GM04504 (cell line): ENCODE data around the gene LDHD.
"Not testable (repeated sequence)": the region's sequence is repeated elsewhere in the genome, so short reads cannot be mapped to it uniquely, and the experiment has no call there.

Source experiments
- DNase-seq: peaks from one replicate; pipeline ENCODE4 v3.0.0-alpha.2; 2012; ENCODE audit warnings: low read depth

The LDHD gene

GRCh38 chr16:75116081-75116910 is at the start of gene LDHD:
LDHD (minus strand) TSS chr16:75116780; CDS start chr16:75116720, 60 bp downstream.
- DNase-seq, result no peak

GRCh38 chr16:75160386-75160785 is 43.8 kb upstream of the LDHD start:
- DNase-seq, result no peak

GRCh38 chr16:75152635-75153034 is 36.1 kb upstream of the LDHD start:
- no peak for DNase-seq

GRCh38 chr16:75151798-75152197 is 35.2 kb upstream of the LDHD start:
- DNase-seq, result no peak

- peak; percentile 78 for DNase-seq
Observed at GRCh38 chr16:75148311-75149195, 32.0 kb upstream of the LDHD start, which contains the start of gene ZFP1. ZFP1 (plus strand) TSS chr16:75148524; CDS start chr16:75152952, 4,428 bp downstream.

- DNase-seq, result no peak
Observed at GRCh38 chr16:75147968-75148310, 31.4 kb upstream of the LDHD start.

GRCh38 chr16:75143941-75144340 is 27.4 kb upstream of the LDHD start:
- DNase-seq, result no peak

- no peak for DNase-seq
Observed at GRCh38 chr16:75139498-75139897, 22.9 kb upstream of the LDHD start.

GRCh38 chr16:75138636-75139035 is 22.1 kb upstream of the LDHD start:
- no peak for DNase-seq

- no peak for DNase-seq
Observed at GRCh38 chr16:75138233-75138632, 21.7 kb upstream of the LDHD start.

GRCh38 chr16:75131081-75131480 is 14.5 kb upstream of the LDHD start:
- DNase-seq, result no peak

GRCh38 chr16:75130150-75130771 is 13.7 kb upstream of the LDHD start:
- no peak for DNase-seq

- not testable (repeated sequence) for DNase-seq
Observed at GRCh38 chr16:75129421-75130149, 13.0 kb upstream of the LDHD start.

- DNase-seq, result no peak
Observed at GRCh38 chr16:75127713-75128415, 11.3 kb upstream of the LDHD start.

GRCh38 chr16:75122609-75123008 is 6.0 kb upstream of the LDHD start:
- DNase-seq, result no peak

- no peak for DNase-seq
Observed at GRCh38 chr16:75121949-75122568, 5.5 kb upstream of the LDHD start.

- DNase-seq, result no peak
Observed at GRCh38 chr16:75120253-75120652, 3.7 kb upstream of the LDHD start.

GRCh38 chr16:75118943-75119539 is 2.5 kb upstream of the LDHD start:
- no peak for DNase-seq

GRCh38 chr16:75116911-75117245 is 298 bp upstream of the LDHD start:
- no peak for DNase-seq
